Loucy (cell line): Measurements from ENCODE around the gene RUFY1.

ENCODE experiments used
- CTCF ChIP-seq: fragments of 200-600 bp; sonication (generic); conservative IDR thresholded peaks from 2 replicates; pipeline ENCODE4 v1.5.1; 2014; ENCODE audit warnings: mild to moderate bottlenecking, antibody characterized with exemption, low read length
- EZH2phosphoT487 ChIP-seq: fragments of 200-600 bp; IDR thresholded peaks from 2 replicates; pipeline ENCODE4 v1.6.1; 2018; ENCODE audit warnings: antibody characterized with exemption, mild to moderate bottlenecking, moderate library complexity, borderline replicate concordance

- no peak for TF ChIP-seq CTCF
- no peak for TF ChIP-seq EZH2phosphoT487
These were observed 49.6 kb downstream of the RUFY1 start for GRCh38 chr5:179599973-179600372.
